GM18907 (cell line): ENCODE data around the gene GNL3L.
"Not testable (repeated sequence)": the region's sequence is repeated elsewhere in the genome, so short reads cannot be mapped to it uniquely, and the experiment has no call there.

Experiments used
- ATAC-seq: cut with Tn5 transposase; IDR thresholded peaks from one replicate; pipeline ENCODE4 v1.9.1; 2021; ENCODE audit warnings: mild to moderate bottlenecking, moderate library complexity; ENCODE audit not compliant: unreplicated experiment

The GNL3L gene

GRCh38 chrX:54529552-54530356, at the start of gene GNL3L:
Gene GNL3L (plus strand): TSS chrX:54530219. CDS start chrX:54532567, 2,348 bp downstream.
- peak; percentile 81 for ATAC-seq

GRCh38 chrX:54482839-54483593, 47.0 kb upstream of the GNL3L start:
- no peak for ATAC-seq

- ATAC-seq: no peak
Observed at GRCh38 chrX:54483946-54484345, 46.1 kb upstream of the GNL3L start.

- no peak for ATAC-seq
Observed at GRCh38 chrX:54484666-54485065, 45.4 kb upstream of the GNL3L start.

- ATAC-seq: not testable (repeated sequence)
Observed at GRCh38 chrX:54489819-54490218, 40.2 kb upstream of the GNL3L start.

GRCh38 chrX:54492340-54492739, 37.7 kb upstream of the GNL3L start:
- no peak for ATAC-seq

GRCh38 chrX:54494166-54494988, 35.6 kb upstream of the GNL3L start:
- no peak for ATAC-seq

- no peak for ATAC-seq
Observed at GRCh38 chrX:54494989-54495813, 34.8 kb upstream of the GNL3L start.

GRCh38 chrX:54495814-54496516, 34.1 kb upstream of the GNL3L start, which contains the start of gene FGD1:
Gene FGD1 (minus strand): TSS chrX:54496234. CDS start chrX:54495432, 802 bp downstream.
- no peak for ATAC-seq

GRCh38 chrX:54496517-54496852, 33.5 kb upstream of the GNL3L start:
- ATAC-seq: no peak

GRCh38 chrX:54496936-54497335, 33.1 kb upstream of the GNL3L start:
- ATAC-seq: no peak

- ATAC-seq: no peak
Observed at GRCh38 chrX:54509400-54509799, 20.6 kb upstream of the GNL3L start.

- no peak for ATAC-seq
Observed at GRCh38 chrX:54529151-54529550, 868 bp upstream of the GNL3L start.

- peak; percentile 29 for ATAC-seq
Observed at GRCh38 chrX:54530357-54530900, 410 bp downstream of the GNL3L start.

GRCh38 chrX:54534271-54534670, 4.3 kb downstream of the GNL3L start:
- no peak for ATAC-seq

- no peak for ATAC-seq
Observed at GRCh38 chrX:54540289-54540688, 10.3 kb downstream of the GNL3L start.

GRCh38 chrX:54542239-54542638, 12.2 kb downstream of the GNL3L start:
- not testable (repeated sequence) for ATAC-seq

- no peak for ATAC-seq
Observed at GRCh38 chrX:54550821-54551220, 20.8 kb downstream of the GNL3L start.

- ATAC-seq: no peak
Observed at GRCh38 chrX:54551801-54552200, 21.8 kb downstream of the GNL3L start.
